ENCODE results near the gene SOX12. TPM values are rescaled to one million over a fixed set of nuclear protein-coding genes. Genes with fewer than 3 reads are reported as not detected.
"Not testable (repeated sequence)": the region's sequence is repeated elsewhere in the genome, so short reads cannot be mapped to it uniquely, and the experiment has no call there.

SOX12 gene
- total RNA-seq, 1 donor from 2014 or later = 39.6 TPM

- DNase-seq (ENCODE audit: low spot score) = no peak
- peak overlapping the region; percentile 51 for H3K27ac Mint-ChIP-seq (ENCODE audit: unreplicated experiment)
Observed at GRCh38 chr20:330233-331149, 5.1 kb downstream of the SOX12 start.

GRCh38 chr20:334578-334977 is 9.2 kb downstream of the SOX12 start:
- DNase-seq (ENCODE audit: low spot score) = no peak
- H3K27me3 Mint-ChIP-seq (ENCODE audit: low read depth) = no peaks in the 10 kb centered on the region
- H3K27ac Mint-ChIP-seq (ENCODE audit: unreplicated experiment) = no peak overlapping the region
- H3K4me1 Mint-ChIP-seq (ENCODE audit: low read depth) = peaks cover 14% of the 10 kb centered on the region
- no peaks in the 10 kb centered on the region for H3K9me3 Mint-ChIP-seq (ENCODE audit: low read depth)
- TF ChIP-seq, protein P1, sequence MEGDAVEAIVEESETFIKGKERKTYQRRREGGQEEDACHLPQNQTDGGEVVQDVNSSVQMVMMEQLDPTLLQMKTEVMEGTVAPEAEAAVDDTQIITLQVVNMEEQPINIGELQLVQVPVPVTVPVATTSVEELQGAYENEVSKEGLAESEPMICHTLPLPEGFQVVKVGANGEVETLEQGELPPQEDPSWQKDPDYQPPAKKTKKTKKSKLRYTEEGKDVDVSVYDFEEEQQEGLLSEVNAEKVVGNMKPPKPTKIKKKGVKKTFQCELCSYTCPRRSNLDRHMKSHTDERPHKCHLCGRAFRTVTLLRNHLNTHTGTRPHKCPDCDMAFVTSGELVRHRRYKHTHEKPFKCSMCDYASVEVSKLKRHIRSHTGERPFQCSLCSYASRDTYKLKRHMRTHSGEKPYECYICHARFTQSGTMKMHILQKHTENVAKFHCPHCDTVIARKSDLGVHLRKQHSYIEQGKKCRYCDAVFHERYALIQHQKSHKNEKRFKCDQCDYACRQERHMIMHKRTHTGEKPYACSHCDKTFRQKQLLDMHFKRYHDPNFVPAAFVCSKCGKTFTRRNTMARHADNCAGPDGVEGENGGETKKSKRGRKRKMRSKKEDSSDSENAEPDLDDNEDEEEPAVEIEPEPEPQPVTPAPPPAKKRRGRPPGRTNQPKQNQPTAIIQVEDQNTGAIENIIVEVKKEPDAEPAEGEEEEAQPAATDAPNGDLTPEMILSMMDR (IDR thresholded peaks at IDR 0.05) = no peak
- H3K4me3 Mint-ChIP-seq (ENCODE audit: unreplicated experiment) = no peak overlapping the region
- H3K36me3 Mint-ChIP-seq (ENCODE audit: low read depth) = no peaks in the 10 kb centered on the region

More at GRCh38 chr20:330233-331149, 5.1 kb downstream of the SOX12 start:
- Mint-ChIP-seq H3K4me1 (ENCODE audit: low read depth) (peaks cover 34% of the 10 kb centered on the region), H3K4me3 (ENCODE audit: unreplicated experiment) (no peak overlapping the region), H3K9me3 (ENCODE audit: low read depth) (no peaks in the 10 kb centered on the region), H3K36me3 (ENCODE audit: low read depth) (no peaks in the 10 kb centered on the region), H3K27me3 (ENCODE audit: low read depth) (no peaks in the 10 kb centered on the region)
- TF ChIP-seq, protein P1 (IDR thresholded peaks at IDR 0.05) = peak; percentile 93

DNA sequence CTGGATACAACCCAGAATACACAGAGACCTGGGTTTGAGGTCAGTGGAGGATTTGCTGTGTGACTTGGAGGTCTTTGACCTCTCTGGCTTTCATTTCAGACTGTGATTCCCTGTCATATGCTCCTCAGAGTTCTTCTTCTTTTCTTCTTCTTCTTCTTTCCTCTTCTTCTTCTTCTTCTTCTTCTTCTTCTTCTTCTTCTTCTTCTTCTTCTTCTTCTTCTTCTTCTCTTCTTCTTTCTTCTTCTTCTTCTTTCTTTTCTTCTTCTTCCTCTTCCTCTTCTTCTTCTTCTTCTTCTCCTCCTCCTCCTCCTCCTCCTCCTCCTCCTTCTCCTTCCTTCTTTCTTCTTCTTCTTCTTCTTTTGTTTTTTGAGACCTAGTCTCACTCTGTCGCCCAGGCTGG is 10.7 kb downstream of the SOX12 start:
- H3K4me3 Mint-ChIP-seq (ENCODE audit: unreplicated experiment) = not testable (repeated sequence)

DNA sequence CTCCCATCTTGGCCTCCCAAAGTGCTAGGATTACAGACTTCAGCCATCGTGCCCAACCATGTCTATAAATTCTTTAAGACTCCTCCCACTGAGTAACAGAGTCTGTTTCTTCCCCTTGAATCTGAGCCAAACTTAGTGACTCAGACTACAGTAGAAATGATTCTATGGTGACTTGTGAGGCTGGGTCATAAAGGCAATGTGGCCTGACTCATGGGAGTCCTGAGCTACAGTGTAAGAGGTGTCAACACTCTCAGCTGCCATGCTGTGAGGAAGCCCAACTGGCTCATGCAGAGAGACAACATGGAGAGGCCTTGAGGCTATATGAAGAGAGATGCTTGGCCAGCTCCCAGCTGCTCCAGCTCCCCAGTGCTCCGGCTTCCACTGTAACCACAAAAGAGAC is 16.3 kb downstream of the SOX12 start:
- Mint-ChIP-seq H3K4me3 (ENCODE audit: unreplicated experiment) (no peak overlapping the region), H3K9me3 (ENCODE audit: low read depth) (peaks cover 12% of the 10 kb centered on the region), H3K27ac (ENCODE audit: unreplicated experiment) (peak overlapping the region; percentile 74), H3K4me1 (ENCODE audit: low read depth) (peaks cover 6% of the 10 kb centered on the region), H3K36me3 (ENCODE audit: low read depth) (peaks cover 9% of the 10 kb centered on the region), H3K27me3 (ENCODE audit: low read depth) (no peaks in the 10 kb centered on the region)
- TF ChIP-seq, protein P1 (IDR thresholded peaks at IDR 0.05) = no peak
- no peak for DNase-seq (ENCODE audit: low spot score)

More for the DNA sequence above, 10.7 kb downstream of the SOX12 start:
- DNase-seq (ENCODE audit: low spot score); H3K4me1 Mint-ChIP-seq (ENCODE audit: low read depth); H3K9me3 Mint-ChIP-seq (ENCODE audit: low read depth); H3K27ac Mint-ChIP-seq (ENCODE audit: unreplicated experiment); H3K27me3 Mint-ChIP-seq (ENCODE audit: low read depth); H3K36me3 Mint-ChIP-seq (ENCODE audit: low read depth): not testable (repeated sequence)

GRCh38 chr20:343107-343506 is 17.8 kb downstream of the SOX12 start:
- Mint-ChIP-seq H3K4me3 (ENCODE audit: unreplicated experiment) (no peak overlapping the region), H3K27me3 (ENCODE audit: low read depth) (no peaks in the 10 kb centered on the region), H3K36me3 (ENCODE audit: low read depth) (peaks cover 9% of the 10 kb centered on the region), H3K4me1 (ENCODE audit: low read depth) (peaks cover 6% of the 10 kb centered on the region), H3K27ac (ENCODE audit: unreplicated experiment) (no peak overlapping the region), H3K9me3 (ENCODE audit: low read depth) (peaks cover 12% of the 10 kb centered on the region)
- TF ChIP-seq, protein P1 (IDR thresholded peaks at IDR 0.05) = no peak
- no peak for DNase-seq (ENCODE audit: low spot score)
